ENCODE measurements around the gene BOLA1. TPM values are rescaled to one million over a fixed set of nuclear protein-coding genes. Genes with fewer than 3 reads are reported as not detected.
A peak's percentile ranks its signal among the peaks of the same experiment; 100 is the strongest.

Gene BOLA1
- total RNA-seq, 1 experiment from 2014 or later = 15.3 TPM

DNA sequence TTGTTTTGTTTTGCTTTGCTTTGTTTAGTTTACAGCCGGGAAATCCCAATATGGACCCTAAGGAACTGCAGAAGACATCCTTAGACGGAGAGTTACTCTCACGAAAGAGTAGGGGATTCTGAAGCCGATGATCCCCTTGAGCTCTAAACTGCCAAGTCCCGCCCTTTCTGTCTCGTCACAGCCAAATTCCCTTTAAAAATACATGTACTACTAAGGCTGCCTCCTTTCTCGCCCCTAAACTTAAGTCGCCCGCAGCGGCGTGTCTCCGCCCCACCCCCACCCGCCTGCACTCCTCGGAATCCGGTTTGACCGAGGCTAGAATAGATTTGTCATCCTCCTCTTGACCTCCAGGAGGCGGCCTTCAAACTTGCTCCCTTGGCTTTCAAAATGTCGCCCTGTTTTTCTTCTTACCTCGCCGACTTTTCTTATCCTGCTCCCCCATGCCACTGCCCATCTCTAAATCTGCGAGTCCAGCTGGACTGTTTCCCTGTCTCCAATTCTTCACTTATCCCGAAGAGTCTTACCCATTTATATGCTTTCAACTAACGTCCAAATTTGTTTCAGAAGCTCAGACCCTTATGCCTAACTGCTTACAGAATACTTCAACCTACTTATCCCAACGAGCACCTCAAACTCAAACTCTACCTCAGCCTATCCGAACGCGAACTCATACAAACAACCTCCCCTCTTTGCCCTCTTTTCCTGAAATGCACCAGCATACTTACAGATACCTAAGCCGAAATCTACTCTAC is 10.9 kb upstream of the BOLA1 start:
- H3K27me3 Mint-ChIP-seq (ENCODE audit: low read depth) = no peaks in the 10 kb centered on the region
- ChIA-PET POLR2A (interaction anchor here (0.6 to 6.1 kb wide), 26 partner anchors 11 to 1311 kb away, joined by 3 to 51 read pairs (median 7); partner anchors contain the start of genes BOLA1, CIART, OTUD7B and RPRD2), CTCF (interaction anchor here (0.6 to 3.0 kb wide), 10 partner anchors 11 to 299 kb away, joined by 3 to 25 read pairs (median 4); partner anchors contain the start of gene BOLA1)
- peak; percentile 31 for ATAC-seq
- no peak overlapping the region for H3K4me3 Mint-ChIP-seq
- DNase-seq (ENCODE audit: low spot score) = peak; percentile 84
- peaks cover 4% of the 10 kb centered on the region for H3K4me1 Mint-ChIP-seq
- no peaks in the 10 kb centered on the region for H3K9me3 Mint-ChIP-seq
- no peaks in the 10 kb centered on the region for H3K36me3 Mint-ChIP-seq
- H3K27ac Mint-ChIP-seq = no peak overlapping the region
- TF ChIP-seq NR2C2 (CRISPR knock-in tag; IDR thresholded peaks at IDR 0.05) (no peak), FOXJ3 (CRISPR knock-in tag; IDR thresholded peaks at IDR 0.05; ENCODE audit: borderline replicate concordance) (no peak), MYBL2 (CRISPR knock-in tag; IDR thresholded peaks at IDR 0.05) (0 out of 2 replicates have a peak, but pooled peaks have one; percentile 22), ZBTB43 (CRISPR knock-in tag; IDR thresholded peaks at IDR 0.05) (peak; percentile 31; the same call in 1 of the 2 replicates), KAT7 (CRISPR knock-in tag; IDR thresholded peaks at IDR 0.05; ENCODE audit: borderline replicate concordance) (no peak), ZSCAN18 (CRISPR knock-in tag; IDR thresholded peaks at IDR 0.05) (no peak), FOXP1 (CRISPR knock-in tag; IDR thresholded peaks at IDR 0.05; ENCODE audit: borderline replicate concordance) (no peak; the same call in 1 of the 2 replicates), IRF2 (CRISPR knock-in tag; IDR thresholded peaks at IDR 0.05; ENCODE audit: borderline replicate concordance, low read depth) (no peak), GABPB1 (CRISPR knock-in tag; IDR thresholded peaks at IDR 0.05) (no peak), EMX1 (CRISPR knock-in tag; IDR thresholded peaks at IDR 0.05) (no peak), NFYB (CRISPR knock-in tag; conservative IDR thresholded peaks at IDR 0.05; ENCODE audit: low read depth) (no peak), ATF2 (CRISPR knock-in tag; IDR thresholded peaks at IDR 0.05; ENCODE audit: borderline replicate concordance, low read depth) (no peak), ETV6 (CRISPR knock-in tag; IDR thresholded peaks at IDR 0.05) (no peak), SP1 (CRISPR knock-in tag; conservative IDR thresholded peaks at IDR 0.05) (0 out of 2 replicates have a peak, but pooled peaks have one; percentile 5), ZNF423 (CRISPR knock-in tag; IDR thresholded peaks at IDR 0.05) (no peak), JAZF1 (CRISPR knock-in tag; IDR thresholded peaks at IDR 0.05) (no peak), ZNF121 (CRISPR knock-in tag; IDR thresholded peaks at IDR 0.05) (no peak), GRHL2 (CRISPR knock-in tag; IDR thresholded peaks at IDR 0.05; ENCODE audit: insufficient replicate concordance, severe bottlenecking) (no peak), TEAD1 (CRISPR knock-in tag; IDR thresholded peaks at IDR 0.05) (peak; percentile 55), ATF1 (CRISPR knock-in tag; IDR thresholded peaks at IDR 0.05) (no peak)
- TF ChIP-seq, protein P1, sequence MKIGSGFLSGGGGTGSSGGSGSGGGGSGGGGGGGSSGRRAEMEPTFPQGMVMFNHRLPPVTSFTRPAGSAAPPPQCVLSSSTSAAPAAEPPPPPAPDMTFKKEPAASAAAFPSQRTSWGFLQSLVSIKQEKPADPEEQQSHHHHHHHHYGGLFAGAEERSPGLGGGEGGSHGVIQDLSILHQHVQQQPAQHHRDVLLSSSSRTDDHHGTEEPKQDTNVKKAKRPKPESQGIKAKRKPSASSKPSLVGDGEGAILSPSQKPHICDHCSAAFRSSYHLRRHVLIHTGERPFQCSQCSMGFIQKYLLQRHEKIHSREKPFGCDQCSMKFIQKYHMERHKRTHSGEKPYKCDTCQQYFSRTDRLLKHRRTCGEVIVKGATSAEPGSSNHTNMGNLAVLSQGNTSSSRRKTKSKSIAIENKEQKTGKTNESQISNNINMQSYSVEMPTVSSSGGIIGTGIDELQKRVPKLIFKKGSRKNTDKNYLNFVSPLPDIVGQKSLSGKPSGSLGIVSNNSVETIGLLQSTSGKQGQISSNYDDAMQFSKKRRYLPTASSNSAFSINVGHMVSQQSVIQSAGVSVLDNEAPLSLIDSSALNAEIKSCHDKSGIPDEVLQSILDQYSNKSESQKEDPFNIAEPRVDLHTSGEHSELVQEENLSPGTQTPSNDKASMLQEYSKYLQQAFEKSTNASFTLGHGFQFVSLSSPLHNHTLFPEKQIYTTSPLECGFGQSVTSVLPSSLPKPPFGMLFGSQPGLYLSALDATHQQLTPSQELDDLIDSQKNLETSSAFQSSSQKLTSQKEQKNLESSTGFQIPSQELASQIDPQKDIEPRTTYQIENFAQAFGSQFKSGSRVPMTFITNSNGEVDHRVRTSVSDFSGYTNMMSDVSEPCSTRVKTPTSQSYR (CRISPR knock-in tag; IDR thresholded peaks at IDR 0.05) = 0 out of 2 replicates have a peak, but pooled peaks have one; percentile 29
- TF ChIP-seq, protein P2, sequence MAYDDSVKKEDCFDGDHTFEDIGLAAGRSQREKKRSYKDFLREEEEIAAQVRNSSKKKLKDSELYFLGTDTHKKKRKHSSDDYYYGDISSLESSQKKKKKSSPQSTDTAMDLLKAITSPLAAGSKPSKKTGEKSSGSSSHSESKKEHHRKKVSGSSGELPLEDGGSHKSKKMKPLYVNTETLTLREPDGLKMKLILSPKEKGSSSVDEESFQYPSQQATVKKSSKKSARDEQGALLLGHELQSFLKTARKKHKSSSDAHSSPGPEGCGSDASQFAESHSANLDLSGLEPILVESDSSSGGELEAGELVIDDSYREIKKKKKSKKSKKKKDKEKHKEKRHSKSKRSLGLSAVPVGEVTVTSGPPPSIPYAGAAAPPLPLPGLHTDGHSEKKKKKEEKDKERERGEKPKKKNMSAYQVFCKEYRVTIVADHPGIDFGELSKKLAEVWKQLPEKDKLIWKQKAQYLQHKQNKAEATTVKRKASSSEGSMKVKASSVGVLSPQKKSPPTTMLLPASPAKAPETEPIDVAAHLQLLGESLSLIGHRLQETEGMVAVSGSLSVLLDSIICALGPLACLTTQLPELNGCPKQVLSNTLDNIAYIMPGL (CRISPR knock-in tag; IDR thresholded peaks at IDR 0.05) = no peak
- TF ChIP-seq, protein P3, sequence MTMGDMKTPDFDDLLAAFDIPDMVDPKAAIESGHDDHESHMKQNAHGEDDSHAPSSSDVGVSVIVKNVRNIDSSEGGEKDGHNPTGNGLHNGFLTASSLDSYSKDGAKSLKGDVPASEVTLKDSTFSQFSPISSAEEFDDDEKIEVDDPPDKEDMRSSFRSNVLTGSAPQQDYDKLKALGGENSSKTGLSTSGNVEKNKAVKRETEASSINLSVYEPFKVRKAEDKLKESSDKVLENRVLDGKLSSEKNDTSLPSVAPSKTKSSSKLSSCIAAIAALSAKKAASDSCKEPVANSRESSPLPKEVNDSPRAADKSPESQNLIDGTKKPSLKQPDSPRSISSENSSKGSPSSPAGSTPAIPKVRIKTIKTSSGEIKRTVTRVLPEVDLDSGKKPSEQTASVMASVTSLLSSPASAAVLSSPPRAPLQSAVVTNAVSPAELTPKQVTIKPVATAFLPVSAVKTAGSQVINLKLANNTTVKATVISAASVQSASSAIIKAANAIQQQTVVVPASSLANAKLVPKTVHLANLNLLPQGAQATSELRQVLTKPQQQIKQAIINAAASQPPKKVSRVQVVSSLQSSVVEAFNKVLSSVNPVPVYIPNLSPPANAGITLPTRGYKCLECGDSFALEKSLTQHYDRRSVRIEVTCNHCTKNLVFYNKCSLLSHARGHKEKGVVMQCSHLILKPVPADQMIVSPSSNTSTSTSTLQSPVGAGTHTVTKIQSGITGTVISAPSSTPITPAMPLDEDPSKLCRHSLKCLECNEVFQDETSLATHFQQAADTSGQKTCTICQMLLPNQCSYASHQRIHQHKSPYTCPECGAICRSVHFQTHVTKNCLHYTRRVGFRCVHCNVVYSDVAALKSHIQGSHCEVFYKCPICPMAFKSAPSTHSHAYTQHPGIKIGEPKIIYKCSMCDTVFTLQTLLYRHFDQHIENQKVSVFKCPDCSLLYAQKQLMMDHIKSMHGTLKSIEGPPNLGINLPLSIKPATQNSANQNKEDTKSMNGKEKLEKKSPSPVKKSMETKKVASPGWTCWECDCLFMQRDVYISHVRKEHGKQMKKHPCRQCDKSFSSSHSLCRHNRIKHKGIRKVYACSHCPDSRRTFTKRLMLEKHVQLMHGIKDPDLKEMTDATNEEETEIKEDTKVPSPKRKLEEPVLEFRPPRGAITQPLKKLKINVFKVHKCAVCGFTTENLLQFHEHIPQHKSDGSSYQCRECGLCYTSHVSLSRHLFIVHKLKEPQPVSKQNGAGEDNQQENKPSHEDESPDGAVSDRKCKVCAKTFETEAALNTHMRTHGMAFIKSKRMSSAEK (CRISPR knock-in tag; IDR thresholded peaks at IDR 0.05; ENCODE audit: borderline replicate concordance) = peak; percentile 81; the same call in 1 of the 2 replicates
- TF ChIP-seq, protein P4, sequence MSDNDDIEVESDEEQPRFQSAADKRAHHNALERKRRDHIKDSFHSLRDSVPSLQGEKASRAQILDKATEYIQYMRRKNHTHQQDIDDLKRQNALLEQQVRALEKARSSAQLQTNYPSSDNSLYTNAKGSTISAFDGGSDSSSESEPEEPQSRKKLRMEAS (CRISPR knock-in tag; IDR thresholded peaks at IDR 0.05) = no peak
